Type B pancreatic cell (in vitro differentiated cells): ENCODE data around the gene GPR17. TPM values are rescaled to one million over a fixed set of nuclear protein-coding genes. Genes with fewer than 3 reads are reported as not detected.

Experiments used
- DNase-seq: peaks from one replicate; pipeline ENCODE4 v3.0.0; 2021; ENCODE audit warnings: mixed read lengths; ENCODE audit not compliant: unreplicated experiment; ENCODE audit errors: extremely low spot score
- H3K27ac Mint-ChIP-seq: 2 replicates; pipeline ENCODE4 v1.8.0; 2021; ENCODE audit warnings: mild to moderate bottlenecking, mixed read lengths
- H3K27me3 Mint-ChIP-seq: 2 replicates; pipeline ENCODE4 v1.8.0; 2021; ENCODE audit warnings: mixed read lengths
- H3K36me3 Mint-ChIP-seq: 2 replicates; pipeline ENCODE4 v1.8.0; 2021; ENCODE audit warnings: mixed read lengths
- H3K4me1 Mint-ChIP-seq: one replicate; pipeline ENCODE4 v1.8.0; 2021; ENCODE audit warnings: mixed read lengths; ENCODE audit not compliant: unreplicated experiment
- H3K4me3 Mint-ChIP-seq: 2 replicates; pipeline ENCODE4 v1.8.0; 2021; ENCODE audit warnings: mild to moderate bottlenecking, mixed read lengths
- H3K9me3 Mint-ChIP-seq: 2 replicates; pipeline ENCODE4 v1.8.0; 2021; ENCODE audit warnings: mixed read lengths
- CTCF ChIP-seq: fragments of 200-600 bp; sonication (generic); conservative IDR thresholded peaks from 2 replicates; pipeline ENCODE4 v1.5.0; 2021; ENCODE audit warnings: antibody characterized with exemption, mild to moderate bottlenecking
- total RNA-seq: library from RNA; stranded (reverse); gene quantifications from 2 replicates; pipeline ENCODE4 v1.2.1, GENCODE V29; 2021; ENCODE audit warnings: low replicate concordance

GPR17 gene
- total RNA-seq, 1 donor from 2014 or later: 0.19 TPM

GRCh38 chr2:127633556-127634065 lies 12.3 kb upstream of the GPR17 start:
- no peak for TF ChIP-seq CTCF
- no peak overlapping the region for H3K4me3 Mint-ChIP-seq
- no peaks in the 10 kb centered on the region for H3K36me3 Mint-ChIP-seq
- H3K4me1 Mint-ChIP-seq: no peaks in the 10 kb centered on the region
- H3K27ac Mint-ChIP-seq: no peak overlapping the region
- no peak for DNase-seq
- no peaks in the 10 kb centered on the region for H3K9me3 Mint-ChIP-seq
- no peaks in the 10 kb centered on the region for H3K27me3 Mint-ChIP-seq

- H3K27ac Mint-ChIP-seq: no peak overlapping the region
- TF ChIP-seq CTCF: no peak
- no peaks in the 10 kb centered on the region for H3K4me1 Mint-ChIP-seq
- DNase-seq: no peak
- no peak overlapping the region for H3K4me3 Mint-ChIP-seq
- no peaks in the 10 kb centered on the region for H3K9me3 Mint-ChIP-seq
- no peaks in the 10 kb centered on the region for H3K36me3 Mint-ChIP-seq
- H3K27me3 Mint-ChIP-seq: no peaks in the 10 kb centered on the region
Measured at GRCh38 chr2:127634066-127634617, 11.8 kb upstream of the GPR17 start.

GRCh38 chr2:127634626-127635379 lies 11.2 kb upstream of the GPR17 start:
- Mint-ChIP-seq H3K27me3 (no peaks in the 10 kb centered on the region), H3K9me3 (no peaks in the 10 kb centered on the region), H3K4me1 (no peaks in the 10 kb centered on the region), H3K27ac (no peak overlapping the region), H3K36me3 (no peaks in the 10 kb centered on the region), H3K4me3 (no peak overlapping the region)
- TF ChIP-seq CTCF: no peak
- DNase-seq: no peak

- H3K36me3 Mint-ChIP-seq: no peaks in the 10 kb centered on the region
- H3K4me3 Mint-ChIP-seq: no peak overlapping the region
- no peak for DNase-seq
- H3K27me3 Mint-ChIP-seq: no peaks in the 10 kb centered on the region
- no peaks in the 10 kb centered on the region for H3K9me3 Mint-ChIP-seq
- H3K4me1 Mint-ChIP-seq: no peaks in the 10 kb centered on the region
- TF ChIP-seq CTCF: no peak
- H3K27ac Mint-ChIP-seq: no peak overlapping the region
Measured at GRCh38 chr2:127635380-127636237, 10.3 kb upstream of the GPR17 start.

- Mint-ChIP-seq H3K36me3 (no peaks in the 10 kb centered on the region), H3K4me1 (no peaks in the 10 kb centered on the region), H3K27ac (peak overlapping the region; percentile 62), H3K27me3 (no peaks in the 10 kb centered on the region), H3K9me3 (no peaks in the 10 kb centered on the region), H3K4me3 (no peak overlapping the region)
- DNase-seq: no peak
- no peak for TF ChIP-seq CTCF
Measured at GRCh38 chr2:127636248-127637235, 9.4 kb upstream of the GPR17 start.
